ENCODE results near the gene RIMS4. TPM values are rescaled to one million over a fixed set of nuclear protein-coding genes. Genes with fewer than 3 reads are reported as not detected.

Gene RIMS4
- polyA plus RNA-seq, 3 donors: 0.03 to 1.8 (median 0.19) TPM

Other genes starting within 250 kb of the RIMS4 start
- gene PKIG, start 228.0 kb downstream of the RIMS4 start, polyA plus RNA-seq: 100 to 1,000 TPM in 1 of 3 donors, 10 to 100 TPM in 2; 18.1 to 122 (median 74.4) TPM
- gene ADA, start 158.8 kb downstream of the RIMS4 start, polyA plus RNA-seq: 10 to 100 TPM in 2 of 3 donors, 1 to 10 TPM in 1; 5.8 to 30.0 (median 18.4) TPM
- 10 to 100 TPM in 2 of 3 donors, under 1 TPM in 1; 0.36 to 36.3 (median 20.7) TPM for gene CCN5, start 95.2 kb downstream of the RIMS4 start, polyA plus RNA-seq
- gene KCNK15, start 64.7 kb downstream of the RIMS4 start, polyA plus RNA-seq: 1 to 10 TPM in 2 of 3 donors, under 1 TPM in 1; 0.85 to 5.3 (median 2.4) TPM
- gene YWHAB, start 75.2 kb upstream of the RIMS4 start, polyA plus RNA-seq: 100 to 1,000 TPM in 2 of 3 donors, 10 to 100 TPM in 1; 31.3 to 113 (median 103) TPM
- 10 to 100 TPM in 1 of 3 donors, 1 to 10 TPM in 2; 5.3 to 24.7 (median 8.2) TPM for gene PABPC1L, start 99.5 kb upstream of the RIMS4 start, polyA plus RNA-seq
- 10 to 100 TPM; 10.0 to 12.4 (median 10.8) TPM for gene TOMM34, start 149.9 kb upstream of the RIMS4 start, polyA plus RNA-seq
- gene STK4, start 156.0 kb upstream of the RIMS4 start, polyA plus RNA-seq: 1 to 10 TPM; 3.9 to 8.7 (median 8.0) TPM

Measured in adipose tissue (tissue), 3 donors.